GM18867 (cell line): Measurements from ENCODE around the gene NRG4.
"Not testable (repeated sequence)": the region's sequence is repeated elsewhere in the genome, so short reads cannot be mapped to it uniquely, and the experiment has no call there.

Experiments
- ATAC-seq: cut with Tn5 transposase; IDR thresholded peaks from one replicate; pipeline ENCODE4 v1.9.1; 2021; ENCODE audit warnings: mild to moderate bottlenecking, moderate library complexity; ENCODE audit not compliant: unreplicated experiment

NRG4 gene, protein sequence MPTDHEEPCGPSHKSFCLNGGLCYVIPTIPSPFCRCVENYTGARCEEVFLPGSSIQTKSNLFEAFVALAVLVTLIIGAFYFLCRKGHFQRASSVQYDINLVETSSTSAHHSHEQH

DNA sequence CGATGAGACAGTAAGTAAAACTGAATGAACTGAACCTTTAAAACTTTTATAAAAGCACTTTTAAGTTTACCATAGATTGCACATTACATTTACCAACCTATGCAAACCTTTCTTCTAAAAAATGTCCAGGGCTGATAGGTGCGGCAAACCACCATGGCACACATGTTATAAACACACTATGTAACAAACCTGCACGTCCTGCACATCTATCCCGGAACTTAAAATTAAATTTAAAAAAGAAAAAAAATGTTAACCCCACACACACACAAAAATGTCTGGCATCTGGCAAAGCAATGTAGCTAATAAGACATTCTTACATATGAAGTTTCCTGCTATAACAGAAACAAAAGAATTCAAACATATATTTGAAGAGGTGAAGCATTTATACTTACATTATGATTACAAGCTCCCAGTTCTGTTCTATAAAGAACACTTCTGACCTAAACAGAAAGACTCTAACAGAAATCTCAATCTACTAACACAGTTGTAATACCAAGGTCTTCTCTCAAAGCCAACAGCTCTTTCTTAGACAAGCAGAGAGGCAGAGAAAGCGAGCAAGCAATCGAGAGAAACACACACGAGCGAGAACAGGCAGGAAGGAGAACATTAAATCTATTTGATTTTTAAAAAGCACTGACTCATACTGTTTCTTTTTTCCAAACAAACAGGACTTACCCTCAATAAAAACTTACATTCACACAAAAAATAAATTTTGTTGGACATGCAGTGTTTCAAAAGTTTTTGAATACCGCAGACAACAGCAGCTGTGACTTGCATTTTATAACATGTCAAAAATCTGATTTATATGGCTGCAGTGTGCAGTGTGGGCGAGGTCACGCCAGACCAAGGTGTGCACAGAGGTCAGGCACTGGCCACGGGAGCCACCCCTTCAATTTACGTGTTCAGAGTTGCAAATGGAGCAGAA, at the start of gene NRG4:
Gene NRG4, minus strand, starts transcription at position 798 of the 925 bp plus-strand sequence. CDS start 1,194 bp downstream, outside the sequence.
- ATAC-seq: no peak

DNA sequence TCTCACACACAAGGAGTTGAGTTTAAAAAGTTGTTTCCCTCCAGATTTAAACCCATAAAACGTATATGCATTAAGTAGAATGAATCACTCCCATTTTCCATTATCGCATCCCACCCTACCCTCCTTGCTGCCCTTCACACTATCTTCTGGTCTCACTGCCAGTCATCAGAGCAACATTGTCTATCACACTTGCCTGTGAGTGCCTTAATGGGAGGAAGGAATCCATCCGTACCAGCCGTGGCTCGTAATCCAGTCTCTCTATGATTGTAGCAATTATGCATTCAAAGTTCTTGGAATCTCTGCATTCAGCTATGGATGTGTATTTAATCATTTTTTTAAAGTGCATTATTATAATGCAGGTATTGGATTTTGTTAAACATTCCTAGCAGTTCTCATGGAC, 49.5 kb upstream of the NRG4 start:
- no peak for ATAC-seq

GRCh38 chr15:76060118-76060989, 48.1 kb upstream of the NRG4 start:
- ATAC-seq: no peak

GRCh38 chr15:76059320-76060117, 47.3 kb upstream of the NRG4 start, which contains the start of gene TMEM266:
TMEM266 (plus strand) TSS chr15:76059985; CDS start chr15:76134264, 74,279 bp downstream.
- ATAC-seq: no peak

- ATAC-seq: no peak
Measured at GRCh38 chr15:76058714-76059319, 46.6 kb upstream of the NRG4 start.

- ATAC-seq: peak; percentile 29
Measured at GRCh38 chr15:76057332-76058000, 45.2 kb upstream of the NRG4 start.

DNA sequence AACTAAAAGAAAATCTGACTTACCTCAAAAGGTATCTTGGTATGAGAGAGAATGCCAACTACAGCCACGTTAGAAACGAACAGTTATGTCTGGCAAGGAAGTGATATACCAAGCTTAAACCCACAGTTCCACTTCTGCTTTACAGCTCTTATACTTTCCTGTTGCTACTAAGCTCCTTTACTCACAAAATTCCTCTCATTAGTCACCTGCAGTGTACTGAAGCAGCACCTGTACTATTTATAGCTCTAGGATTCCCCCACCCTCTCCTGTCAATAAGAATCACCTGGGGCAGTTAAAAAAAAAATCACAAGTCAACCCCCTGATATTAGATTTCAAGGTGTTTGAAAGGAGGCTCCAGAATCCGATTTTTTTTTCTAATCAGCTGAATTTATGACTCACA, 44.7 kb upstream of the NRG4 start:
- ATAC-seq: peak; percentile 52

GRCh38 chr15:76054201-76054600, 42.0 kb upstream of the NRG4 start:
- ATAC-seq: not testable (repeated sequence)

DNA sequence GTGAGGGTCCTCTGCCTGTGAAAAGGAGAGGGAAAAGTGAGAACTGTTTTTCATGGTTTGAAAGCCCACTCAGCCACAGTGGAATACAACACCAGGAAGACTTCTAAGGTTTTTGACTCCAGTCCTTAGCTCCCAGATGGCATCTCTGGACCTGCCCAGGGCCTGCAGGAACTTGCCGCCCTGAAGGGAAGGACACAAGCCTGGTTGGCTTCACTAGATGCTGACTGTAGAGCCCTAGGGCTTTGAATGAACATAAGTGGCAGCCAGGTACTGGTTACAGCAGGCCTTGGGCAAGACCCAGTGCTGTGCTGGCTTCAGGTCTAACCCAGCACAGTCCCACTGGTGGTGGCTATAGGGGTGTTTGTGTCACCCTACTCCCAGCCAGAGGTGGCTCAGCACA, 26.3 kb upstream of the NRG4 start:
- ATAC-seq: no peak

GRCh38 chr15:76035593-76035992, 23.4 kb upstream of the NRG4 start:
- ATAC-seq: no peak

- no peak for ATAC-seq
Measured at GRCh38 chr15:76034111-76034510, 21.9 kb upstream of the NRG4 start.

DNA sequence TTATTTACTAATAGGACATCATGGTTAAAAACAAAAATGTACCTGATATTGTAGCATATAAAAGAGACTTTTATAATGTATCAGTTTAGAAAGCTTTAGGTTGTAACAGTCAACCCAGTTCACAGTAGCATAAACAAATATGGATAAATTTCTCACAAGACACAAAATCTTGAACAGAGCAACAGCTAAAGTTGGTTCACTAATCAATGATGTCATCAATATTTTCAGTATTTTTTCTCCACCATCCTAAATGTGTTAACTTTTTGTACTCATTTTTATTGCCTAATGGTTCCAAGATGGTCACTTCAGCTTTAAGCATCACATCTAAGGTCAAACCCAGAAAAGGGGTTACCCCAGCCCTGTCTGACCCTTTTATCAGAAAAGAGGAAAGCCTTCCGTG, 21.2 kb upstream of the NRG4 start:
- ATAC-seq: no peak

- ATAC-seq: no peak
Measured at GRCh38 chr15:76032046-76032445, 19.8 kb upstream of the NRG4 start.

- ATAC-seq: no peak
Measured at GRCh38 chr15:76024021-76024768, 12.0 kb upstream of the NRG4 start.

DNA sequence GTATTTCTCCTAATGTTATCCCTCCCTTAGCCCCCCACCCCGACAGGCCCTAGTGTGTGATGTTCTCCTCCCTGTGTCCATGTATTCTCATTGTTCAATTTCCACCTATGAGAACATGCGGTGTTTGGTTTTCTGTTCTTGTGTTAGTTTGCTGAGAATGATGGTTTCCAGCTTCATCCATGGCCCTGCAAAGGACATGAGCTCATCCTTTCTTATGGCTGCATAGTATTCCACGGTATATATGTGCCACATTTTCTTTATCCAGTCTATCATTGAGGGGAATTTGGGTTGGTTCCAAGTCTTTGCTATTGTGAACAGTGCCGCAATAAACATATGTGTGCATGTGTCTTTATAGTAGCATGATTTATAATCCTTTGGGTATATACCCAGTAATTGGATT, 1.2 kb upstream of the NRG4 start:
- ATAC-seq: not testable (repeated sequence)

DNA sequence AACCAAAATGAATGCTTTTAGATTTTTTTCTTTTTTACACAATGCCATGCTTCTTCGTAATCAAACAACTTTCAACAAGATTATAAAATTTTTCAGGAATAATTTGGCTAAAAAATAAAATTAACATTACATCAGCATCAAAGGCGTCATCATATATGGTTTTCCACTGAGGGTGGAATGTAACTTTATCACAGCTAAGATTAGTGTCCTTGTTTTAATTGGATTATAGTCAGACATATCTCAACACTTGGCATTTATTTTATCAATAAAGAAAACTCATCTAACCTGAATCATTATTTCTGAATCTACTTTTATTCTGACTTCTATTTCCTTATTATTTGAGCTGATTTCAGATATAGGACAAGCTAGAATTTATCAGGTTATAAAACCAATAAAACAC, 1.6 kb downstream of the NRG4 start:
- no peak for ATAC-seq

GRCh38 chr15:76006136-76006778, 6.0 kb downstream of the NRG4 start:
- no peak for ATAC-seq

GRCh38 chr15:76003364-76003763, 8.9 kb downstream of the NRG4 start:
- no peak for ATAC-seq
